SK-N-SH (cell line): ENCODE data around the gene SHISA5. TPM values are rescaled to one million over a fixed set of nuclear protein-coding genes. Genes with fewer than 3 reads are reported as not detected.

ENCODE experiments used
- CTCF ChIA-PET: fragments of 300-600, 350-600 bp; formaldehyde crosslinking; extraction: SDS; loops from one replicate; lab custom pipeline; 2021; lab: Yijun Ruan, JAX
- POLR2A ChIA-PET: fragments of 350-600 bp; sonication (Branson Sonifier 250); formaldehyde crosslinking; extraction: SDS; loops from one replicate; lab custom pipeline; 2020; ENCODE audit warnings: antibody characterized with exemption, inconsistent platforms; lab: Yijun Ruan, JAX
- DNase-seq: peaks from one replicate; pipeline ENCODE4 v3.0.0; 2012
- H2AFZ ChIP-seq: fragments of 200-600 bp; sonication (generic); 2 replicates; pipeline ENCODE4 v1.8.1; 2016; ENCODE audit warnings: antibody characterized with exemption, mild to moderate bottlenecking, low read depth
- H3F3A ChIP-seq: fragments of 200-600 bp; sonication (generic); replicated peaks from 2 replicates; pipeline ENCODE3; 2016; ENCODE audit warnings: antibody characterized with exemption, mild to moderate bottlenecking; ENCODE audit not compliant: insufficient read depth
- H3K27ac ChIP-seq, 2 experiments: fragments of 200-500 bp in 1 of 2; fragments of 200-600 bp in 1 of 2; sonication (Bioruptor generic) in 1 of 2; sonication (generic), shearing (Covaris generic) in 1 of 2; 2 replicates each; pipeline versions ENCODE4 v1.5.1 to v1.6.1; 2014 to 2016; ENCODE audit warnings: low read depth in 2 of 2, inconsistent platforms in 1 of 2, low read length in 1 of 2, mild to moderate bottlenecking in 1 of 2, mixed read lengths in 1 of 2
- H3K27me3 ChIP-seq: fragments of 200-600 bp; sonication (generic), shearing (Covaris generic); 2 replicates; pipeline ENCODE4 v1.6.1; 2016; ENCODE audit warnings: mixed run types; ENCODE audit not compliant: insufficient read depth
- H3K36me3 ChIP-seq, 2 experiments: fragments of 200-500 bp in 1 of 2; fragments of 200-600 bp in 1 of 2; sonication (Bioruptor generic) in 1 of 2; sonication (generic) in 1 of 2; replicated peaks in 1 of 2; 2 replicates each; pipeline versions ENCODE3 to v1.5.1; 2014 to 2016; ENCODE audit warnings: low read length in 1 of 2, mild to moderate bottlenecking in 1 of 2; ENCODE audit not compliant: insufficient read depth in 2 of 2, control insufficient read depth in 1 of 2
- H3K4me1 ChIP-seq, 2 experiments: fragments of 200-500 bp in 1 of 2; fragments of 200-600 bp in 1 of 2; sonication (Bioruptor generic) in 1 of 2; sonication (generic), shearing (Covaris generic) in 1 of 2; 2 replicates each; pipeline versions ENCODE4 v1.5.1 to v1.6.1; 2014 to 2016; ENCODE audit warnings: low read depth in 1 of 2, low read length in 1 of 2, mixed run types in 1 of 2; ENCODE audit not compliant: insufficient read depth in 2 of 2, control insufficient read depth in 1 of 2
- H3K4me2 ChIP-seq: fragments of 200-600 bp; sonication (generic), shearing (Covaris generic); 2 replicates; pipeline ENCODE4 v1.6.1; 2017; ENCODE audit warnings: mixed run types
- H3K4me3 ChIP-seq, 2 experiments: fragments of 200-500 bp in 1 of 2; fragments of 200-600 bp in 1 of 2; sonication (Bioruptor generic) in 1 of 2; sonication (generic), shearing (Covaris generic) in 1 of 2; 2 replicates each; pipeline versions ENCODE4 v1.5.1 to v1.8.1; 2014 to 2016; ENCODE audit warnings: low read depth in 2 of 2, inconsistent platforms in 1 of 2, low read length in 1 of 2, mild to moderate bottlenecking in 1 of 2, mixed read lengths in 1 of 2, moderate library complexity in 1 of 2
- H3K79me2 ChIP-seq: fragments of 200-600 bp; sonication (generic); 2 replicates; pipeline ENCODE4 v1.8.1; 2017; ENCODE audit warnings: mild to moderate bottlenecking; ENCODE audit not compliant: insufficient read depth
- H3K9ac ChIP-seq: fragments of 200-600 bp; sonication (generic); 2 replicates; pipeline ENCODE4 v1.6.1; 2017; ENCODE audit warnings: mixed run types
- H3K9me2 ChIP-seq: fragments of 200-600 bp; sonication (generic); 2 replicates; pipeline ENCODE4 v1.6.1; 2017; ENCODE audit warnings: mixed run types
- H3K9me3 ChIP-seq: fragments of 200-600 bp; sonication (generic); 2 replicates; pipeline ENCODE4 v1.6.1; 2017; ENCODE audit warnings: mixed run types, mild to moderate bottlenecking, moderate library complexity
- H4K20me1 ChIP-seq: fragments of 200-600 bp; sonication (generic); 2 replicates; pipeline ENCODE4 v1.6.1; 2017; ENCODE audit warnings: mild to moderate bottlenecking, mixed run types; ENCODE audit not compliant: insufficient read depth
- CTCF ChIP-seq: fragments of 200-600 bp; sonication (generic); IDR thresholded peaks from 2 replicates; pipeline ENCODE4 v1.6.1; 2017; ENCODE audit warnings: antibody characterized with exemption, mild to moderate bottlenecking, moderate library complexity
- ELF1 ChIP-seq: IDR thresholded peaks from 2 replicates; pipeline ENCODE4 v1.4.0; 2012
- FOSL2 ChIP-seq: IDR thresholded peaks from 2 replicates; pipeline ENCODE4 v1.4.0; 2012; ENCODE audit warnings: low read depth, mild to moderate bottlenecking, moderate library complexity, borderline replicate concordance
- FOXJ3 ChIP-seq: sonication (generic); formaldehyde crosslinking; IDR thresholded peaks from 2 replicates; pipeline ENCODE4 v1.5.1; 2020; ENCODE audit warnings: mild to moderate bottlenecking, missing genetic modification reagents
- GABPA ChIP-seq: IDR thresholded peaks from 2 replicates; pipeline ENCODE4 v1.4.0; 2012; ENCODE audit warnings: low read depth, mild to moderate bottlenecking
- GATA2 ChIP-seq: sonication (generic); formaldehyde crosslinking; IDR thresholded peaks from 2 replicates; pipeline ENCODE4 v1.5.0; 2020; ENCODE audit warnings: mild to moderate bottlenecking, missing genetic modification reagents
- JUND ChIP-seq: IDR thresholded peaks from 2 replicates; pipeline ENCODE4 v1.4.0; 2012
- MXI1 ChIP-seq: IDR thresholded peaks from 2 replicates; pipeline ENCODE4 v1.6.1; 2012; ENCODE audit warnings: mild to moderate bottlenecking, low read depth, low read length, improper control_type of control experiment
- NRF1 ChIP-seq: IDR thresholded peaks from 2 replicates; pipeline ENCODE4 v1.6.1; 2012; ENCODE audit warnings: low read depth, mild to moderate bottlenecking, low read length
- POLR2AphosphoS5 ChIP-seq: IDR thresholded peaks from 2 replicates; pipeline ENCODE4 v1.6.1; 2012; ENCODE audit warnings: low read depth, low read length
- RAD21 ChIP-seq: IDR thresholded peaks from 2 replicates; pipeline ENCODE4 v1.6.1; 2012; ENCODE audit warnings: mild to moderate bottlenecking, low read length
- REST ChIP-seq: IDR thresholded peaks from 2 replicates; pipeline ENCODE4 v1.6.1; 2012; ENCODE audit warnings: mild to moderate bottlenecking, low read depth, low read length, moderate library complexity
- RXRA ChIP-seq: IDR thresholded peaks from 2 replicates; pipeline ENCODE4 v1.4.0; 2012; ENCODE audit warnings: low read depth, mild to moderate bottlenecking, borderline replicate concordance
- SMC3 ChIP-seq: IDR thresholded peaks from 2 replicates; pipeline ENCODE4 v1.6.1; 2012; ENCODE audit warnings: low read depth, low read length, improper control_type of control experiment
- TAF1 ChIP-seq: IDR thresholded peaks from 2 replicates; pipeline ENCODE4 v1.6.1; 2012; ENCODE audit warnings: low read depth, mild to moderate bottlenecking, low read length, moderate library complexity, borderline replicate concordance
- TCF12 ChIP-seq: IDR thresholded peaks from 2 replicates; pipeline ENCODE4 v1.4.0; 2012
- USF1 ChIP-seq: IDR thresholded peaks from 2 replicates; pipeline ENCODE4 v1.4.0; 2012; ENCODE audit warnings: low read depth, borderline replicate concordance
- USF2 ChIP-seq: fragments of 150-350 bp; IDR thresholded peaks from 2 replicates; pipeline ENCODE4 v1.6.1; 2017; ENCODE audit warnings: antibody characterized with exemption, low read length, low read depth, borderline replicate concordance
- ZBTB33 ChIP-seq: IDR thresholded peaks from 2 replicates; pipeline ENCODE4 v1.4.0; 2012; ENCODE audit warnings: low read depth, borderline replicate concordance
- WGBS: methylation state at CpG from one replicate; pipeline ENCODE4 v1.1.6; 2017; ENCODE audit warnings: low lambda C conversion rate; 5-methylcytosine and 5-hydroxymethylcytosine counted together
- polyA plus RNA-seq, 3 experiments: library from polyadenylated mRNA; depleted of rRNA; stranded (reverse); fragments of >200 nt; gene quantifications; 2 replicates each; pipeline ENCODE4 v1.2.3, GENCODE V29; 2012

Gene SHISA5
- polyA plus RNA-seq, 1 of the 3 experiments (the other 2 are of a cell fraction): 194 TPM

GRCh38 chr3:48419149-48419548 lies 84.8 kb downstream of the SHISA5 start (continued):
- TF ChIP-seq SMC3 (no peak), ZBTB33 (no peak), TAF1 (no peak)

GRCh38 chr3:48418651-48419050 lies 85.3 kb downstream of the SHISA5 start:
- H3K4me3 ChIP-seq: no peak overlapping the region
- CTCF ChIA-PET: interaction anchor here (1.2 to 14.1 kb wide), 4 partner anchors 10 to 145 kb away, joined by 5 to 156 read pairs (median 34); no protein-coding TSS in a partner anchor
- H3K4me1 ChIP-seq: peaks cover 0 to 16% of the 10 kb centered on the region in 2 experiments; a peak in 1 of 4 replicates
- peaks cover 10% of the 10 kb centered on the region; the same call in 1 of the 2 replicates for H3K79me2 ChIP-seq
- POLR2A ChIA-PET: interaction anchor here (2.0 kb wide), 1 partner anchor 10 kb away, joined by 6 read pairs; no protein-coding TSS in a partner anchor
- H3K27ac ChIP-seq: no peak overlapping the region; a peak in 1 of 4 replicates
- H3K9ac ChIP-seq: no peak overlapping the region
- WGBS: 100% methylated on average over 2 of the region's 9 CpGs
- no peak for TF ChIP-seq CTCF
- TF ChIP-seq POLR2AphosphoS5: no peak
- TF ChIP-seq RAD21: no peak
- no peak for TF ChIP-seq FOXJ3 (CRISPR knock-in tag)
- TF ChIP-seq SMC3: no peak
- no peak for TF ChIP-seq NRF1
- TF ChIP-seq JUND: no peak
- TF ChIP-seq USF1: no peak
- no peak for TF ChIP-seq ZBTB33
- TF ChIP-seq TCF12: no peak
- TF ChIP-seq USF2: no peak
- no peak for TF ChIP-seq GABPA
- no peak for TF ChIP-seq ELF1
- no peak for TF ChIP-seq RXRA
- no peak for TF ChIP-seq MXI1
- no peak for TF ChIP-seq FOSL2
- TF ChIP-seq GATA2 (CRISPR knock-in tag): no peak
- TF ChIP-seq REST: no peak
- no peak overlapping the region for H2AFZ ChIP-seq
- no peak for DNase-seq
- H3K27me3 ChIP-seq: no peaks in the 10 kb centered on the region
- H4K20me1 ChIP-seq: no peaks in the 10 kb centered on the region
- H3K9me3 ChIP-seq: no peaks in the 10 kb centered on the region
- H3F3A ChIP-seq: no peaks in the 10 kb centered on the region
- no peaks in the 10 kb centered on the region for H3K9me2 ChIP-seq
- peaks cover 0 to 57% of the 10 kb centered on the region in 2 experiments for H3K36me3 ChIP-seq
- no peak overlapping the region for H3K4me2 ChIP-seq
